Ishikawa (cell line): ENCODE data around the gene ATP5F1D.

Experiments used
- CEBPB ChIP-seq: IDR thresholded peaks from 2 replicates; pipeline ENCODE4 v1.6.1; 2012
- CREB1 ChIP-seq: IDR thresholded peaks from 2 replicates; pipeline ENCODE4 v1.6.1; 2012; ENCODE audit warnings: low read depth
- EGR1 ChIP-seq: IDR thresholded peaks from 2 replicates; pipeline ENCODE4 v1.6.1; 2012
- EP300 ChIP-seq: IDR thresholded peaks from 2 replicates; pipeline ENCODE4 v1.6.1; 2012; ENCODE audit warnings: borderline replicate concordance
- FOXM1 ChIP-seq: IDR thresholded peaks from 2 replicates; pipeline ENCODE4 v1.6.1; 2012; ENCODE audit warnings: low read depth, borderline replicate concordance
- MAX ChIP-seq: IDR thresholded peaks from 2 replicates; pipeline ENCODE4 v1.6.1; 2012
- NFIC ChIP-seq: IDR thresholded peaks from 2 replicates; pipeline ENCODE4 v1.6.1; 2012
- RAD21 ChIP-seq: IDR thresholded peaks from 2 replicates; pipeline ENCODE4 v1.6.1; 2012; ENCODE audit warnings: low read depth
- TAF1 ChIP-seq: IDR thresholded peaks from 2 replicates; pipeline ENCODE4 v1.6.1; 2012; ENCODE audit warnings: low read depth, mild to moderate bottlenecking
- TCF12 ChIP-seq: IDR thresholded peaks from 2 replicates; pipeline ENCODE4 v1.6.1; 2012; ENCODE audit warnings: low read depth
- TEAD4 ChIP-seq: IDR thresholded peaks from 2 replicates; pipeline ENCODE4 v1.6.1; 2012
- YY1 ChIP-seq: IDR thresholded peaks from 2 replicates; pipeline ENCODE4 v1.6.1; 2012; ENCODE audit warnings: low read depth
- ZBTB7A ChIP-seq: IDR thresholded peaks from 2 replicates; pipeline ENCODE4 v1.6.1; 2012; ENCODE audit warnings: low read depth
- TF ChIP-seq, protein P1 (sequence below): IDR thresholded peaks from 2 replicates; pipeline ENCODE4 v1.6.1; 2012
- TF ChIP-seq, protein P2 (sequence below): IDR thresholded peaks from 2 replicates; pipeline ENCODE4 v1.6.1; 2012; ENCODE audit warnings: low read depth, mild to moderate bottlenecking

The ATP5F1D gene

DNA sequence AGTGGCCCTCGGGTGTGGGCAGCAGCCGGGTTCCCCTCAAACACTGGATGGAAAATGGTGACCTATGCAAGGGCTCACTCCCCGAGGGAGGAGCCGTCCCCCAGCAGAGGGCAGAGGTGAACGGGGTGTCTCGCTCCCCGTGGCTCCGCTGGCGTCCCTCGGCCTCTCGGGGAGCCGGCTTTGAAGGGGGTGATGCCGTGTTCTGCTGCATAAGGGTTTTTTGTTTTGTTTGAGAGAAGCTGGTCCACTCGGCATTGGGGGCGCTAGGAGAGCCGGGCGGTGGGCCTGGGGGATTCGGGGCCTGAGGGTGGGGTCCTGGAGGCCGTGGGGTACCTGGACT lies 48.1 kb downstream of the ATP5F1D start:
- TF ChIP-seq MAX (no peak), NFIC (no peak), TEAD4 (no peak), EGR1 (no peak), TCF12 (no peak), FOXM1 (no peak), RAD21 (no peak), CEBPB (no peak), ZBTB7A (no peak), YY1 (no peak), EP300 (no peak), TAF1 (no peak), CREB1 (no peak)
- TF ChIP-seq, protein P1, sequence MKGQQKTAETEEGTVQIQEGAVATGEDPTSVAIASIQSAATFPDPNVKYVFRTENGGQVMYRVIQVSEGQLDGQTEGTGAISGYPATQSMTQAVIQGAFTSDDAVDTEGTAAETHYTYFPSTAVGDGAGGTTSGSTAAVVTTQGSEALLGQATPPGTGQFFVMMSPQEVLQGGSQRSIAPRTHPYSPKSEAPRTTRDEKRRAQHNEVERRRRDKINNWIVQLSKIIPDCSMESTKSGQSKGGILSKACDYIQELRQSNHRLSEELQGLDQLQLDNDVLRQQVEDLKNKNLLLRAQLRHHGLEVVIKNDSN, result no peak
- TF ChIP-seq, protein P2, sequence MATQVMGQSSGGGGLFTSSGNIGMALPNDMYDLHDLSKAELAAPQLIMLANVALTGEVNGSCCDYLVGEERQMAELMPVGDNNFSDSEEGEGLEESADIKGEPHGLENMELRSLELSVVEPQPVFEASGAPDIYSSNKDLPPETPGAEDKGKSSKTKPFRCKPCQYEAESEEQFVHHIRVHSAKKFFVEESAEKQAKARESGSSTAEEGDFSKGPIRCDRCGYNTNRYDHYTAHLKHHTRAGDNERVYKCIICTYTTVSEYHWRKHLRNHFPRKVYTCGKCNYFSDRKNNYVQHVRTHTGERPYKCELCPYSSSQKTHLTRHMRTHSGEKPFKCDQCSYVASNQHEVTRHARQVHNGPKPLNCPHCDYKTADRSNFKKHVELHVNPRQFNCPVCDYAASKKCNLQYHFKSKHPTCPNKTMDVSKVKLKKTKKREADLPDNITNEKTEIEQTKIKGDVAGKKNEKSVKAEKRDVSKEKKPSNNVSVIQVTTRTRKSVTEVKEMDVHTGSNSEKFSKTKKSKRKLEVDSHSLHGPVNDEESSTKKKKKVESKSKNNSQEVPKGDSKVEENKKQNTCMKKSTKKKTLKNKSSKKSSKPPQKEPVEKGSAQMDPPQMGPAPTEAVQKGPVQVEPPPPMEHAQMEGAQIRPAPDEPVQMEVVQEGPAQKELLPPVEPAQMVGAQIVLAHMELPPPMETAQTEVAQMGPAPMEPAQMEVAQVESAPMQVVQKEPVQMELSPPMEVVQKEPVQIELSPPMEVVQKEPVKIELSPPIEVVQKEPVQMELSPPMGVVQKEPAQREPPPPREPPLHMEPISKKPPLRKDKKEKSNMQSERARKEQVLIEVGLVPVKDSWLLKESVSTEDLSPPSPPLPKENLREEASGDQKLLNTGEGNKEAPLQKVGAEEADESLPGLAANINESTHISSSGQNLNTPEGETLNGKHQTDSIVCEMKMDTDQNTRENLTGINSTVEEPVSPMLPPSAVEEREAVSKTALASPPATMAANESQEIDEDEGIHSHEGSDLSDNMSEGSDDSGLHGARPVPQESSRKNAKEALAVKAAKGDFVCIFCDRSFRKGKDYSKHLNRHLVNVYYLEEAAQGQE, result no peak

DNA sequence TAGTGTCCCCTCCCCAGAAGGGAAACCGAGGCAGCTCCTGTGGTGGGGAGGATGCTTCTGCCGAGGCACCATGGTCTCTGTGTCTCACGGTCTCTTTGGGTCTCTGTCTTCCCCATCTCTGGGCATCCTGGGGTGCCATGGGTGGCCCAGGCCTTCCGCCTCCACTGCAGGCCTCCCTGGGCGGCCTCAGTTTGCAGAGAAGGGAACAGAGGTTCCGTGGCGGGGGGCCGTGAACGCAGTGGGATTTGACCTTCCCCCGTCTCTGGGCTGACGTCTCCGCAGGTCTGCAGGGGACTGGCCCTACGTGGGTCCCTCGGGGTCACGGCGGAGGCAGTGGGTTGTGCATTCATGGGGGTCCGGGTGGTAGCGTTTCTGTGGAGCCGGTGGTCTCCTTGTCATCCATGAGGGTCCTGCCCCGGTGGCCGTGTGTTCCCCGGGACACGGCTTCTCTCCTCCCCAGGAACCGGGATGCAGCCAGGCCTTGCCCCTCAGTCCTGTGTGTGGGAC lies 48.7 kb downstream of the ATP5F1D start:
- TF ChIP-seq CREB1 (no peak), MAX (no peak)

- TF ChIP-seq EGR1 (no peak), YY1 (no peak), TCF12 (no peak), ZBTB7A (no peak), RAD21 (no peak), TAF1 (no peak), MAX (no peak), CREB1 (no peak), NFIC (no peak), TEAD4 (no peak), EP300 (no peak)
- TF ChIP-seq, protein P2, result no peak
- TF ChIP-seq, protein P1, result no peak
Observed at GRCh38 chr19:1290703-1291651, 49.4 kb downstream of the ATP5F1D start.

DNA sequence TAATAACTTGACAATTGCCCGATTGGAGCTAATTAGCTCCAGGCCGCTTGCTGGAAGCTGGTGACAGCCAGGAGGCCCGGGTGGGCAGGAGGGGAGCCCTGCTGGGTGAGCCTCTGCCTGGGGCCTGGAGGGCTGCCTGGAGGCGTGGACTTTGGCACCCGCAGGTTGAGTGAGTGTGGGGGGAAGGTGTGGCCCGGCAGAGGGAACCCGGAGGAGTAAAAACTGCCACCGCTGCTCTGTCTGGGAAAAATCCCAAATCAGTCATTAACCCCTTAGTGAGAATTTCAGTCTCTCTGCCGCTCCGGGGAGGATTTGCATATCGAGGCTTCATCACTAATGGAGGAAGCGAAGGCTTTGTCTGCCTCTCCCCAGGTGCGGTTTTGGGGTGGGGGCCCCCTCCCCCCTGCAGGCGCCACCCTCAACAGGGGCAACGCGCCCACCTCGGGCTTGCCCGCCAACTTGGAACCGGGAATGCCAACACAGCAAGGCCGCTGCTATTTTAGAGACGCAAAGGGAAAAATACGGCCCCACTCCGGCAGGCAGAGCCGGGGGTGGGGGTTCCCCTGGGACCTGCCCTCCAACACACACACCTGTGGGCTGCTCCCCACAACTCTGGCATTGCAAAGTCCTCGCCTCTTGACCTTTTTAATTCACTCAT lies 50.3 kb downstream of the ATP5F1D start:
- TF ChIP-seq FOXM1 (no peak), TAF1 (no peak), NFIC (no peak), EGR1 (no peak), YY1 (no peak), RAD21 (no peak), TCF12 (no peak), MAX (no peak), CREB1 (no peak), CEBPB (no peak), EP300 (no peak), ZBTB7A (no peak), TEAD4 (no peak)
- TF ChIP-seq, protein P2, result no peak
- TF ChIP-seq, protein P1, result no peak
